ENCODE measurements around the gene KCNIP1. TPM values are rescaled to one million over a fixed set of nuclear protein-coding genes. Genes with fewer than 3 reads are reported as not detected.

Gene KCNIP1
- total RNA-seq, 1 experiment from 2014 or later, result not detected

DNA sequence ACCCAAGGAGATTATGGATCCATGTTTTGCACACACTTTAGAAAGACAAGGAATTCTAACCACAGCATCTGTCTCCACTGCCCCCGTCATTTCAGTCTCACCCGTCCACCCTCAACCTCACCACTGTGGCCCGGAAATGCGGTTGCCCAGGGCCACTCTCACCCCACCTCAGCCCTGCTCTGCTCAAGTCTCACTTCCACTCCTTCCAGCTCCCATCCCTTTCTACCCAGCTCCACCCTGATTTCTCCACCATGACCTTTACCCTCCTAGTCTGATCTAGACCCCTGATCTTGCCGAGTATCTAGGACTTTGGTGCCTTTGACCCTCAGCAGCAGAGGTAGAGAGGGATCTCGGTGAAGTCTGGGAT lies 7.2 kb upstream of the KCNIP1 start:
- CTCF ChIA-PET, result no interaction called here
- RAD21 ChIA-PET (ENCODE audit: low non-redundant PET in 1 of 2, low total read pairs in 2 of 2, uncharacterized antibody in 2 of 2, unreplicated experiment in 2 of 2), result no interaction called here

DNA sequence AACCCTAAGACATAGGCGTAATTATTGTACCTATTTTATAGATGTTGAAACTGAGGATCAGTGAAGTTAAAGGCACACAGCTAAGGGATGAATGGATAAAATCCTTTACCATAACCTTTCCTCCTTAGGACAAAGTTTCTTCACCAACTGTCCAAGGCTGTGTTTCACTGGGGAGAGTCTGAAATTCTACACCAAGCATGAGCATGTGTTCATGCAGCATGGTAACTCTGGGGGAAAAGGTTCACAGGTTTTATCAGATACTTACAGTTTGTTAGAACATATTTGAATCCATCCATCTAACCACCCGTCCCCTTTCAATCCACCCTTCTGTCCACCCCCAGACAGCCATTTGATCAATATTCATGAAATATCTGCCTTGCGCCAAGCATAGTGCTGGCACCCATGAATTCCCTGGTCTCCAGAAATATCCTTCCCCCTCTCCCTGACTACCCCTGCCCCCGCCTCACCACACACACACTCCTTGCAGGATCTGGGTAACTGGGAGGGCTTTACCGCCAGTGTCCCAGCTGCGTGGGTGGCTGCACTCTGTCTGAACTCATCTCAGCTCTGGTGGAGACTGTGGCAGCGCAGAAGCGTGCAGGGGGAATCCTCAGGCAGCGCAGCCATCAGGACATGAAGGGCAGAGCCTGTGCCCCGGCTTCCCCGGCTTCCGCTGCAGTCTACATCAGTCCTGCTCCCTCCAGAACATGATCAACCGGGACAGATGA lies 6.3 kb upstream of the KCNIP1 start:
- no TSS peak for BruUV-seq (replicated peaks)
- H3K79me2 ChIP-seq (ENCODE audit: insufficient read depth, low read length), result no peaks in the 10 kb centered on the region
- peaks cover 44% of the 10 kb centered on the region; the same call in 1 of the 2 replicates for H3K27me3 ChIP-seq (ENCODE audit: insufficient read depth, low read length)
- TF ChIP-seq CBX3 (IDR thresholded peaks at IDR 0.05; ENCODE audit: low read depth), result no peak
- intact Hi-C loops (cut with micrococcal nuclease), result no loop called here
- no peaks in the 10 kb centered on the region for H4K20me1 ChIP-seq (ENCODE audit: insufficient read depth)
- no peak overlapping the region for H3K9ac ChIP-seq (ENCODE audit: low read length)
- H3K4me1 ChIP-seq (ENCODE audit: control insufficient read depth in 1 of 2, insufficient read depth in 2 of 2, low read length in 2 of 2), result peaks cover 0 to 3% of the 10 kb centered on the region in 2 experiments; a peak in 1 of 4 replicates
- ChIA-PET CTCF (no interaction called here), RAD21 (ENCODE audit: low non-redundant PET in 1 of 2, low total read pairs in 2 of 2, uncharacterized antibody in 2 of 2, unreplicated experiment in 2 of 2) (no interaction called here), POLR2A (no interaction called here)
- no peaks in the 10 kb centered on the region for H3K9me2 ChIP-seq (ENCODE audit: insufficient read depth)
- no peak overlapping the region for H3K27ac ChIP-seq (ENCODE audit: low read depth, low read length)
- no peak overlapping the region for H3K4me2 ChIP-seq (ENCODE audit: low read length)
- DNase-seq (ENCODE audit: low read depth, low spot score), result no peak
- H3K4me3 ChIP-seq (replicated peaks in 1 of 2; ENCODE audit: low read depth in 1 of 2, low read length in 2 of 2), result no peak overlapping the region
- no peaks in the 10 kb centered on the region for H3K9me3 ChIP-seq (ENCODE audit: control insufficient read depth in 1 of 2, insufficient read depth in 1 of 2, low read depth in 1 of 2, low read length in 2 of 2)
- no peak; the same call in 1 of the 2 replicates for ATAC-seq
- H3K36me3 ChIP-seq (ENCODE audit: control insufficient read depth in 1 of 2, insufficient read depth in 2 of 2, low read length in 2 of 2), result no peaks in the 10 kb centered on the region
- H2AFZ ChIP-seq (ENCODE audit: low read depth, low read length, poor library complexity, severe bottlenecking), result no peak overlapping the region

More for the DNA sequence above, 7.2 kb upstream of the KCNIP1 start:
- DNase-seq (ENCODE audit: low read depth, low spot score) (no peak), ATAC-seq (no peak)
- Histone ChIP-seq H3K4me3 (replicated peaks in 1 of 2; ENCODE audit: low read depth in 1 of 2, low read length in 2 of 2) (no peak overlapping the region), H3K9ac (ENCODE audit: low read length) (no peak overlapping the region), H3K27me3 (ENCODE audit: insufficient read depth, low read length) (peaks cover 44% of the 10 kb centered on the region; the same call in 1 of the 2 replicates), H3K36me3 (ENCODE audit: control insufficient read depth in 1 of 2, insufficient read depth in 2 of 2, low read length in 2 of 2) (no peaks in the 10 kb centered on the region), H3K79me2 (ENCODE audit: insufficient read depth, low read length) (no peaks in the 10 kb centered on the region), H3K9me2 (ENCODE audit: insufficient read depth) (no peaks in the 10 kb centered on the region), H3K9me3 (ENCODE audit: control insufficient read depth in 1 of 2, insufficient read depth in 1 of 2, low read depth in 1 of 2, low read length in 2 of 2) (no peaks in the 10 kb centered on the region), H3K4me2 (ENCODE audit: low read length) (no peak overlapping the region), H3K4me1 (ENCODE audit: control insufficient read depth in 1 of 2, insufficient read depth in 2 of 2, low read length in 2 of 2) (peaks cover under 1 to 3% of the 10 kb centered on the region in 2 experiments; a peak in 2 of 4 replicates), H3K27ac (ENCODE audit: low read depth, low read length) (no peak overlapping the region), H4K20me1 (ENCODE audit: insufficient read depth) (no peaks in the 10 kb centered on the region), H2AFZ (ENCODE audit: low read depth, low read length, poor library complexity, severe bottlenecking) (no peak overlapping the region)
- BruUV-seq (replicated peaks), result no TSS peak
- TF ChIP-seq SP1 (IDR thresholded peaks at IDR 0.05; ENCODE audit: low read depth) (no peak), EZH2 (IDR thresholded peaks at IDR 0.05) (no peak), YY1 (IDR thresholded peaks at IDR 0.05; ENCODE audit: extremely low read depth, insufficient replicate concordance, low read depth, low read length) (no peak), POLR2A (IDR thresholded peaks at IDR 0.05; ENCODE audit: borderline replicate concordance, extremely low read depth, insufficient read depth, insufficient read length) (no peak)
- TF ChIP-seq, protein P1, sequence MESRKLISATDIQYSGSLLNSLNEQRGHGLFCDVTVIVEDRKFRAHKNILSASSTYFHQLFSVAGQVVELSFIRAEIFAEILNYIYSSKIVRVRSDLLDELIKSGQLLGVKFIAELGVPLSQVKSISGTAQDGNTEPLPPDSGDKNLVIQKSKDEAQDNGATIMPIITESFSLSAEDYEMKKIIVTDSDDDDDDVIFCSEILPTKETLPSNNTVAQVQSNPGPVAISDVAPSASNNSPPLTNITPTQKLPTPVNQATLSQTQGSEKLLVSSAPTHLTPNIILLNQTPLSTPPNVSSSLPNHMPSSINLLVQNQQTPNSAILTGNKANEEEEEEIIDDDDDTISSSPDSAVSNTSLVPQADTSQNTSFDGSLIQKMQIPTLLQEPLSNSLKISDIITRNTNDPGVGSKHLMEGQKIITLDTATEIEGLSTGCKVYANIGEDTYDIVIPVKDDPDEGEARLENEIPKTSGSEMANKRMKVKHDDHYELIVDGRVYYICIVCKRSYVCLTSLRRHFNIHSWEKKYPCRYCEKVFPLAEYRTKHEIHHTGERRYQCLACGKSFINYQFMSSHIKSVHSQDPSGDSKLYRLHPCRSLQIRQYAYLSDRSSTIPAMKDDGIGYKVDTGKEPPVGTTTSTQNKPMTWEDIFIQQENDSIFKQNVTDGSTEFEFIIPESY (IDR thresholded peaks at IDR 0.05; ENCODE audit: extremely low read depth, insufficient replicate concordance, low read length), result no peak
- POLR2A ChIA-PET, result no interaction called here
- intact Hi-C loops (cut with micrococcal nuclease), result no loop called here
